ENCODE measurements around the gene PPM1B.

DNA sequence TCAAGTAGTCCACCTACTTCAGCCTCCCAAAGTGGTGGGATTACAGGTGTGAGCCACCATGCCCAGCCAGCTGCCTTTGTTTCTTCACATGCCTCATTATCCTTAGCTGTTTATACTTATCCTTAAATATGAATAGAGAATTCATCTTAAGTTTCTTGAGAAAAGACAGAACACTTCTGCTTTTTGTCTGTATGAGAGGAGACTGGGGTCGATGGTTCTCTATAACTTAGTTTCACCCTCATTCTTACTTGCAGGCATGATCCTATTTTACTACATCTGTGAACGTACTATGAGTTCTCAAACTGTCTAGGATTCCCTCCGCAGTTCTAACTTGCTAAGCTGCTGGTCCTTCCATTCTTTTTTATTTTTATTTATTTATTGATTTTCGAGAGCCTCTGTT is 20.4 kb downstream of the PPM1B start:
- TF ChIP-seq, protein P1, sequence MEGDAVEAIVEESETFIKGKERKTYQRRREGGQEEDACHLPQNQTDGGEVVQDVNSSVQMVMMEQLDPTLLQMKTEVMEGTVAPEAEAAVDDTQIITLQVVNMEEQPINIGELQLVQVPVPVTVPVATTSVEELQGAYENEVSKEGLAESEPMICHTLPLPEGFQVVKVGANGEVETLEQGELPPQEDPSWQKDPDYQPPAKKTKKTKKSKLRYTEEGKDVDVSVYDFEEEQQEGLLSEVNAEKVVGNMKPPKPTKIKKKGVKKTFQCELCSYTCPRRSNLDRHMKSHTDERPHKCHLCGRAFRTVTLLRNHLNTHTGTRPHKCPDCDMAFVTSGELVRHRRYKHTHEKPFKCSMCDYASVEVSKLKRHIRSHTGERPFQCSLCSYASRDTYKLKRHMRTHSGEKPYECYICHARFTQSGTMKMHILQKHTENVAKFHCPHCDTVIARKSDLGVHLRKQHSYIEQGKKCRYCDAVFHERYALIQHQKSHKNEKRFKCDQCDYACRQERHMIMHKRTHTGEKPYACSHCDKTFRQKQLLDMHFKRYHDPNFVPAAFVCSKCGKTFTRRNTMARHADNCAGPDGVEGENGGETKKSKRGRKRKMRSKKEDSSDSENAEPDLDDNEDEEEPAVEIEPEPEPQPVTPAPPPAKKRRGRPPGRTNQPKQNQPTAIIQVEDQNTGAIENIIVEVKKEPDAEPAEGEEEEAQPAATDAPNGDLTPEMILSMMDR (IDR thresholded peaks at IDR 0.05) = no peak
- TF ChIP-seq POLR2A (IDR thresholded peaks at IDR 0.05) = no peak
